ENCODE data around the gene RRAS2. TPM values are rescaled to one million over a fixed set of nuclear protein-coding genes. Genes with fewer than 3 reads are reported as not detected.

Gene RRAS2
- 70.0 and 113 TPM in 2 replicates for total RNA-seq

GRCh38 chr11:14358729-14359439 lies at the start of gene RRAS2:
Gene RRAS2 (minus strand): TSS chr11:14359183. CDS start chr11:14358870, 313 bp downstream.

Other genes with a start within 250 kb of the RRAS2 start
- 348 and 383 TPM in 2 replicates for gene COPB1, start 140.6 kb upstream of the RRAS2 start, total RNA-seq
- 134 and 207 TPM in 2 replicates for gene PSMA1, start 161.2 kb upstream of the RRAS2 start, total RNA-seq